Measurements from ENCODE around the gene WDFY4. TPM values are rescaled to one million over a fixed set of nuclear protein-coding genes. Genes with fewer than 3 reads are reported as not detected.

The WDFY4 gene
- total and polyA plus RNA-seq, 9 of the 15 experiments (the other 6 are each of a cell fraction or from before 2014, with no cell fraction given): 0.01 to 0.02 (median 0.01) TPM; not detected in 6

GRCh38 chr10:48804740-48805182 lies 120.1 kb downstream of the WDFY4 start (continued):
- TF ChIP-seq BACH1 (tag; IDR thresholded peaks at IDR 0.05): peak; percentile 13; the same call in 1 of the 2 replicates
- no peak for TF ChIP-seq GATAD2A (IDR thresholded peaks at IDR 0.05)
- no peak for TF ChIP-seq PATZ1 (CRISPR knock-in tag; IDR thresholded peaks at IDR 0.05; ENCODE audit: borderline replicate concordance)
- 0 out of 2 replicates have a peak, but pooled peaks have one; percentile 7 for TF ChIP-seq ZNF175 (CRISPR knock-in tag; IDR thresholded peaks at IDR 0.05; ENCODE audit: low read depth)
- TF ChIP-seq ZNF12 (CRISPR knock-in tag; IDR thresholded peaks at IDR 0.05): no peak
- TF ChIP-seq ZNF584 (CRISPR knock-in tag; IDR thresholded peaks at IDR 0.05; ENCODE audit: low read depth): 0 out of 2 replicates have a peak, but pooled peaks have one; percentile 5
- TF ChIP-seq ZNF830 (CRISPR knock-in tag; IDR thresholded peaks at IDR 0.05): no peak
- TF ChIP-seq BRD9 (IDR thresholded peaks at IDR 0.05; ENCODE audit: low read depth, partially characterized antibody): no peak
- peak; percentile 42; the same call in 1 of the 2 replicates for TF ChIP-seq RNF2 (IDR thresholded peaks at IDR 0.05)
- peak in 1 of 3 experiments; percentile 12; a peak in 1 of 6 replicates for TF ChIP-seq ZBTB11 (CRISPR knock-in tag; IDR thresholded peaks at IDR 0.05)
- TF ChIP-seq THAP12 (CRISPR knock-in tag; IDR thresholded peaks at IDR 0.05): no peak
- TF ChIP-seq SETDB1 (IDR thresholded peaks at IDR 0.05; ENCODE audit: low read length): no peak
- TF ChIP-seq TAF15 (IDR thresholded peaks at IDR 0.05; ENCODE audit: low read depth, low read length): no peak
- TF ChIP-seq ZNF79 (CRISPR knock-in tag; IDR thresholded peaks at IDR 0.05; ENCODE audit: low read depth): no peak
- no peak for TF ChIP-seq ATF6 (CRISPR knock-in tag; IDR thresholded peaks at IDR 0.05)
- TF ChIP-seq SIRT6 (IDR thresholded peaks at IDR 0.05; ENCODE audit: low read depth, low read length): no peak
